Thoracic aorta (tissue), 2 donors: ENCODE results near the gene CHST14. TPM values are rescaled to one million over a fixed set of nuclear protein-coding genes. Genes with fewer than 3 reads are reported as not detected.

Experiments
- ATAC-seq: fragments of 150-250 bp; one replicate; pipeline ENCODE4 v1.8.0; 2017; ENCODE audit warnings: low read depth; ENCODE audit not compliant: insufficient number of reproducible peaks, low FRiP score
- DNase-seq: peaks from one replicate; pipeline ENCODE4 v3.0.0-alpha.2; 2020; ENCODE audit warnings: low spot score
- H3K27ac ChIP-seq, 2 donors: fragments of 200-600 bp; sonication (generic); 1 replicate in 1 of 2; 2 replicates in 1 of 2; pipeline ENCODE4 v1.5.1; 2016; ENCODE audit warnings: mild to moderate bottlenecking in 2 of 2, moderate library complexity in 2 of 2
- H3K27me3 ChIP-seq: fragments of 200-600 bp; sonication (generic); replicated peaks from 2 replicates; pipeline ENCODE4 v1.6.0; 2016; ENCODE audit warnings: mild to moderate bottlenecking; ENCODE audit not compliant: insufficient read depth
- H3K36me3 ChIP-seq: fragments of 200-600 bp; sonication (generic); one replicate; pipeline ENCODE4 v1.5.1; 2016
- H3K4me1 ChIP-seq, 2 donors: fragments of 200-600 bp; sonication (generic); 1 replicate in 1 of 2; 2 replicates in 1 of 2; pipeline versions ENCODE4 v1.5.1 to v1.6.0; 2016; ENCODE audit warnings: low read depth in 2 of 2, mild to moderate bottlenecking in 1 of 2; ENCODE audit not compliant: control insufficient read depth in 1 of 2
- H3K4me3 ChIP-seq: fragments of 200-600 bp; sonication (generic); 2 replicates; pipeline ENCODE4 v1.5.1; 2016; ENCODE audit warnings: mild to moderate bottlenecking
- H3K9me3 ChIP-seq: fragments of 200-600 bp; sonication (generic); 2 replicates; pipeline ENCODE4 v1.5.1; 2016
- total RNA-seq, 2 donors: library from RNA; depleted of rRNA; stranded (reverse); fragments of >200 nt; gene quantifications; one replicate each; pipeline versions ENCODE4 v1.1.0 to v1.2.3, GENCODE V29; 2016
- TF ChIP-seq, protein P1 (sequence below): fragments of 200-600 bp; sonication (generic); IDR thresholded peaks from one replicate; pipeline ENCODE4 v1.5.1; 2019; ENCODE audit warnings: antibody characterized with exemption

CHST14 gene
- total RNA-seq, 2 donors from 2014 or later = 16.4 to 21.0 TPM

DNA sequence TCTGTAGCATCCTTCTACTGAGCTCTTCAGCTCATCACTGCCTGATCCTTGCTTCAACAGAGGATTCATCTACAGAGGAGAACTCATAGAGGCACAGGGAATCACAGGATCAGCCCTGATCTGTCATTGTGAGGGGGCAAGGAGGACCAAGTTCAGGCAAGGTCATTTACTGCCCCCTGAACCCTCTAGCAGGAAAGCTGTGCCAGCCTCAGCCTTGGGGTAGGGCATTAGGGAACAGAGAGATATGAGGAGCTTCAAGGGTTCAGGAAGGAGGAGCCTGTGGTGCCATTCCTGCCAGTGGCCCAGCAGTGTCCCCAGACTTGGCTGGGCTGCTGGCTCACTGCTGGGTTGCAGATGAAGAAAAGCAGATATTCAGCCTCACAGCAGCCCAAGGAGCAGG is 8.2 kb downstream of the CHST14 start:
- ATAC-seq = no peak
- H3K4me1 ChIP-seq = no peaks in the 10 kb centered on the region
- no peak for DNase-seq
- H3K27ac ChIP-seq = no peak overlapping the region
- TF ChIP-seq, protein P1, sequence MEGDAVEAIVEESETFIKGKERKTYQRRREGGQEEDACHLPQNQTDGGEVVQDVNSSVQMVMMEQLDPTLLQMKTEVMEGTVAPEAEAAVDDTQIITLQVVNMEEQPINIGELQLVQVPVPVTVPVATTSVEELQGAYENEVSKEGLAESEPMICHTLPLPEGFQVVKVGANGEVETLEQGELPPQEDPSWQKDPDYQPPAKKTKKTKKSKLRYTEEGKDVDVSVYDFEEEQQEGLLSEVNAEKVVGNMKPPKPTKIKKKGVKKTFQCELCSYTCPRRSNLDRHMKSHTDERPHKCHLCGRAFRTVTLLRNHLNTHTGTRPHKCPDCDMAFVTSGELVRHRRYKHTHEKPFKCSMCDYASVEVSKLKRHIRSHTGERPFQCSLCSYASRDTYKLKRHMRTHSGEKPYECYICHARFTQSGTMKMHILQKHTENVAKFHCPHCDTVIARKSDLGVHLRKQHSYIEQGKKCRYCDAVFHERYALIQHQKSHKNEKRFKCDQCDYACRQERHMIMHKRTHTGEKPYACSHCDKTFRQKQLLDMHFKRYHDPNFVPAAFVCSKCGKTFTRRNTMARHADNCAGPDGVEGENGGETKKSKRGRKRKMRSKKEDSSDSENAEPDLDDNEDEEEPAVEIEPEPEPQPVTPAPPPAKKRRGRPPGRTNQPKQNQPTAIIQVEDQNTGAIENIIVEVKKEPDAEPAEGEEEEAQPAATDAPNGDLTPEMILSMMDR = no peak
- no peaks in the 10 kb centered on the region for H3K27me3 ChIP-seq
- H3K36me3 ChIP-seq = no peaks in the 10 kb centered on the region
- H3K9me3 ChIP-seq = no peaks in the 10 kb centered on the region
- H3K4me3 ChIP-seq = no peak overlapping the region

DNA sequence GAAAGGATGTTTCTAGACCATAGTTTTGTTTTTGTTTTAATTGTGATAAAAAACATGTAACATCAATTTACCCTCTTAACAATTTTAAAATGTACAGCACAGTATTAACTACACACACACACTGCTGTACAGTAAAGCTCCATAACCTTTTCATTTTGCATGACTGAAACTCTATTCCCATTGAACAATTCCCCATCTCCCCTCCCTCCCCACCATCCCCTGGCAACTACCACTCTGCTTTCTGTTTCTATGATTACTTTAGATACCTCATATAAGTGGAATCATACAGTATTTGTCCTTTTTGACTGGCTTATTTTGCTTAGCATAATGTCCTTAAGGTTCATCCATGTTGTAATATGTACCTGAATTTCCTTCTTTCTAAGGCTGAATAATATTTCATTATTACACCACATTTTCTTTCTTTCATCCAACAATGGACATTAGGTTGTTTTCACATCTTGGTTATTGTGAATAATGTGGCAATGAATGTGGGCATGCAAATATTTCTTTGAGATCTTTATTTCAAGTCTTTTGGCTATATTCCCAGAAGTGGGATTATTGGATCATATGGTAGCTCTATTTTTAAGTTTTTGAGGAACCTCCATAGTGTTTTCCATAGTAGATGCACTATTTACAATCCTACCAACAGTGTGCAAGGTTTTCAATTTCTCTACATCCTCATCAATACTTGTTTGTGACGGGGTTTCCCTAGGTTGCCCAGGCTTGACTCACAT is 10.7 kb downstream of the CHST14 start:
- ATAC-seq (no peak), DNase-seq (no peak)
- H3K27me3 ChIP-seq = no peaks in the 10 kb centered on the region
- H3K4me3 ChIP-seq = no peak overlapping the region
- H3K4me1 ChIP-seq = no peaks in the 10 kb centered on the region
- no peak overlapping the region for H3K27ac ChIP-seq
- no peaks in the 10 kb centered on the region for H3K9me3 ChIP-seq
- H3K36me3 ChIP-seq = no peaks in the 10 kb centered on the region
- TF ChIP-seq, protein P1 = no peak

DNA sequence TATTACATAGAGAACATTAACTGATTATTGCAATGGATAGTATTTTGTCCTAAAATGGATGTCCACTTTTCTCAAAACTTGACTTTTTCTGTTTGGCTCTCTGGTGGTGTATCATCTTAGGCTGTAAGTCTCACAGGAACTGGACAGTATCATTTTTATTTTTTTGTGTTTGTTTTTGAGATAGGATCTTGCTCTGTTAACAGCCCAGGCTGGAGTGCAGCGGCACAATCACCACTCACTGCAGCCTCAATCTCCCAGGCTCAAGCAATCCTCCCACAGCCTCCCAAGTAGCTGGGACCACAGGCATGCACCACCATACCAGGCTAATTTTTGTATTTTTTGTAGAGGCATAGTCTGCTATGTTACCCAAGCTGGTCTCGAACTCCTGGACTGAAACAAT is 13.1 kb downstream of the CHST14 start:
- Histone ChIP-seq H3K4me1 (no peaks in the 10 kb centered on the region), H3K27me3 (no peaks in the 10 kb centered on the region), H3K4me3 (no peak overlapping the region), H3K27ac (no peak overlapping the region), H3K9me3 (no peaks in the 10 kb centered on the region), H3K36me3 (no peaks in the 10 kb centered on the region)
- DNase-seq (no peak), ATAC-seq (no peak)
- TF ChIP-seq, protein P1 = no peak

DNA sequence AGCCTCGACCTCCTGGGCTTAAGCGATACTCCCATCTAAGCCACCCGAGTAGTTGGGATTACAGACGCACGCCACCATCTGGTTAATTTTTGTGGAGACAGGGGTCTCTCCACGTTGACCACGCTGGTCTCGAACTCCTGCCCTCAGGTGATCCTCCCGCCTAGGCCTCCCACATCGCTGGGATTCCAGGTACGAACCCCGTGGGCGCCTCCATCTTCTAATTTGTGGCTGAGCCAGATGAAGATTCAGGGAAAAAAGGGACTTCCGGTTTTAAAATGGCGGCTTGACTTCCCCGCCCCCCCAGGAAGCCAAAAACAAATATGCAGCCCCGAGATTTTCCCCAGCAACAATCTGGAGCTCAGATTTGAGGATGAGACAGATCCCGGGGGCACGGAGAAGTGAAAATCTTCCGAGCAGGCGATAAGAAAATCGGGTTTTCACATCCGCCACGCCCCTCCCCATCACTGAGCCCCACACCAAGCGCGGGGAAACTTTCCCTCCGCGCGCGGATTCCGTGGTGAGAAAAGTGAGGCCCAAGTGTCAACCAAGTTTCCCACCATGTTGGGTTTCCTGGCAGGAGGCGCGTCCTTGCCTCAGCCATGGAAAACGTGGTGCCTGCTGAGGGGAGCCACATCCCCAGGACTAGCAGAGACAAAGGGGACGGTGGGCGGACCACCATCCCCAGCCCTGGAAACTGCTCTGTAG is 15.4 kb downstream of the CHST14 start:
- H3K36me3 ChIP-seq = no peaks in the 10 kb centered on the region
- no peaks in the 10 kb centered on the region for H3K27me3 ChIP-seq
- no peak overlapping the region for H3K4me3 ChIP-seq
- no peak overlapping the region for H3K27ac ChIP-seq
- no peaks in the 10 kb centered on the region for H3K4me1 ChIP-seq
- ATAC-seq = no peak
- DNase-seq = no peak
- TF ChIP-seq, protein P1 = no peak
- H3K9me3 ChIP-seq = no peaks in the 10 kb centered on the region

DNA sequence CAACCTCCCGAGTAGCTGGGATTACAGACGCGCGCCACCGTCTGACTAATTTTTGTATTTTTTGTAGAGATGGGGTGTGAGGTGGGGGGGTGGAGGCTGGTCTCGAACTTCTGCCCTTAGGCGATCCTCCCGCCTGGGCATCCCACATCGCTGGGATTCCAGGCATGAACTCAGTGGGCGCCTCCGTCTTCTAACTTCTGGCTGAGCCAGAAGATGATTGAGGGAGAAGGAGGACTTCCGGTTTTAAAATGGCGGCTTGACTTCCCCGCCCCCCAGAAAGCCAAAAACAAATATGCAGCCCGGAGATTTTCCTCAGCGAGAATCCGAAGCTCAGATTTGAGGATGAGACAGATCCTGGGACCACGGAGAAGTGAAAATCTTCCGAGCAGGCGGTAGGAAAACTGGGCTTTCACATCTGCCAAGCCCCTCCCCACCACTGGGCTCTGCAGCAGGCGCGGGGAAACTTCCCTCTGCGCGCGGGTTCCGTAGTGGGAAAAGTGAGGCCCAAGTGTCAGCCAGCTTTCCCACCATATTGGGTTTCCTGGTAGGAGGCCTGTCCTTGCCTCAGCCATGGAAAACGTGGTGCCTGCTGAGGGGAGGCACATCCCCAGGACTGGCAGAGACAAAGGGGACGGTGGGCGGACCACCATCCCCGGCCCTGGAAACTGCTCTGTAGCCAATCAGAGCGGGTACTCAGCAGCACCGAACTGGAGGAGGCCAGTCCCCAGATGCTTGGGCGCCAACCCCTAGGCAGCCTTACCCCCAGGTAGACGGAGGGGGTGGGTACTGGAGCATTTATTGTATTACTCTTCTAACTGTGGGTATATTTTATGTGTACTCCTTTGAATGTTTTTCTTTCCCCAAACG is 17.3 kb downstream of the CHST14 start:
- H3K36me3 ChIP-seq = no peaks in the 10 kb centered on the region
- TF ChIP-seq, protein P1 = no peak
- no peak for ATAC-seq
- no peak overlapping the region for H3K4me3 ChIP-seq
- no peaks in the 10 kb centered on the region for H3K27me3 ChIP-seq
- no peaks in the 10 kb centered on the region for H3K4me1 ChIP-seq
- H3K9me3 ChIP-seq = no peaks in the 10 kb centered on the region
- no peak for DNase-seq
- H3K27ac ChIP-seq = no peak overlapping the region
